GM12864 (cell line): ENCODE measurements around the gene SEMA6B.

Source experiments
- DNase-seq: peaks from one replicate; pipeline ENCODE4 v3.0.0-alpha.2; 2011; ENCODE audit warnings: low read depth
- H3K4me3 ChIP-seq: 2 replicates; pipeline ENCODE4 v1.5.1; 2011; ENCODE audit warnings: mild to moderate bottlenecking, low read depth, low read length, control low read depth
- CTCF ChIP-seq: IDR thresholded peaks from 2 replicates; pipeline ENCODE4 v1.5.1; 2011; ENCODE audit warnings: low read depth, mild to moderate bottlenecking, moderate library complexity, low read length, control low read depth, inconsistent platforms; ENCODE audit errors: missing control alignments

Gene SEMA6B

GRCh38 chr19:4538601-4538954 is 20.9 kb downstream of the SEMA6B start:
- no peak for DNase-seq
- no peak overlapping the region for H3K4me3 ChIP-seq
- no peak for TF ChIP-seq CTCF

- DNase-seq = no peak
- H3K4me3 ChIP-seq = no peak overlapping the region
- no peak for TF ChIP-seq CTCF
Measured at GRCh38 chr19:4537953-4538600, 21.4 kb downstream of the SEMA6B start.

GRCh38 chr19:4536798-4537197 is 22.7 kb downstream of the SEMA6B start:
- no peak overlapping the region for H3K4me3 ChIP-seq
- TF ChIP-seq CTCF = no peak
- DNase-seq = no peak

GRCh38 chr19:4534836-4535658 is 24.4 kb downstream of the SEMA6B start, which contains the start of gene PLIN5:
TSS of gene PLIN5 (minus strand) at chr19:4535224. CDS start at chr19:4534074, 1,150 bp downstream.
- TF ChIP-seq CTCF = no peak
- no peak for DNase-seq
- H3K4me3 ChIP-seq = no peak within 1 kb of the TSS; the same call in 1 of the 2 replicates

GRCh38 chr19:4533835-4534424 is 25.6 kb downstream of the SEMA6B start:
- DNase-seq = no peak
- no peak for TF ChIP-seq CTCF
- no peak overlapping the region for H3K4me3 ChIP-seq

GRCh38 chr19:4533334-4533733 is 26.1 kb downstream of the SEMA6B start:
- DNase-seq = no peak
- no peak for TF ChIP-seq CTCF
- no peak overlapping the region for H3K4me3 ChIP-seq
